Retinal pigment epithelial cell (primary cell): ENCODE measurements around the gene SDF4.

Experiments used
- DNase-seq: peaks from one replicate; pipeline ENCODE4 v3.0.0-alpha.2; 2010; ENCODE audit warnings: low read depth
- H3K4me3 ChIP-seq: 2 replicates; pipeline ENCODE4 v1.5.1; 2011; ENCODE audit warnings: mild to moderate bottlenecking, low read length, control low read depth, moderate library complexity
- TF ChIP-seq, protein P1 (sequence below): conservative IDR thresholded peaks from 2 replicates; pipeline ENCODE4 v1.5.1; 2011; ENCODE audit warnings: low read depth, low read length, control low read depth, inconsistent platforms

Gene SDF4

DNA sequence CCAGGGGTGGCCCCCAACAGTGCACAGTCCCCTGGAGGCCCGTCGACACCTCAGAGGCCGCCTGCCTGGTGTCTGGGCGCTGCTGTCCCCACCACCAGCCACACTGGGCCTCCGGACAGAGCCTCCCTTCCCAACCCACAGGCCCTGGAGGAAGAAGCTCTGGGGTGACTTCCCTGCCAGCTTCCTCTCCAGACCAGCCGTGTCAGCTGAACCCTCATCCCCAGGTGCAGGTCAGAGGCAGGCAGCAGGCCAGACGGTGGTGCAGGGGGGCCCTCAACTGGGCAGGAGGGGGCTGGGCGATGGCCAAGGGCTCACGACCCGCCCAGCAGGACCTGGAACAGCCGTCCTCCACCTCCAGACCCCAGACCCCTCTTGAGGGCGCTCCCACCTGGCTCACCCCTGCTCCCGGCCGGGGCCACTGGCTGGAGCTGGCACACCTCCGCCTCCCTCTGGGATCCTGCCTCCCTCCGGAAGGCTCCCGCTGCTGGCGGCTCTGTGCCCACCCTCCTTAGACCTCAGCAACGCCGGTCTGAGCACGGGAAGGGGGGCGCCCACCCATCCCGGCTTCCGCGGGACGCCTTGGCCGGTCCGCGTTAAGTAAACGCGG, 25.9 kb downstream of the SDF4 start:
- H3K4me3 ChIP-seq: peak overlapping the region; percentile 6
- no peak for DNase-seq
- TF ChIP-seq, protein P1, sequence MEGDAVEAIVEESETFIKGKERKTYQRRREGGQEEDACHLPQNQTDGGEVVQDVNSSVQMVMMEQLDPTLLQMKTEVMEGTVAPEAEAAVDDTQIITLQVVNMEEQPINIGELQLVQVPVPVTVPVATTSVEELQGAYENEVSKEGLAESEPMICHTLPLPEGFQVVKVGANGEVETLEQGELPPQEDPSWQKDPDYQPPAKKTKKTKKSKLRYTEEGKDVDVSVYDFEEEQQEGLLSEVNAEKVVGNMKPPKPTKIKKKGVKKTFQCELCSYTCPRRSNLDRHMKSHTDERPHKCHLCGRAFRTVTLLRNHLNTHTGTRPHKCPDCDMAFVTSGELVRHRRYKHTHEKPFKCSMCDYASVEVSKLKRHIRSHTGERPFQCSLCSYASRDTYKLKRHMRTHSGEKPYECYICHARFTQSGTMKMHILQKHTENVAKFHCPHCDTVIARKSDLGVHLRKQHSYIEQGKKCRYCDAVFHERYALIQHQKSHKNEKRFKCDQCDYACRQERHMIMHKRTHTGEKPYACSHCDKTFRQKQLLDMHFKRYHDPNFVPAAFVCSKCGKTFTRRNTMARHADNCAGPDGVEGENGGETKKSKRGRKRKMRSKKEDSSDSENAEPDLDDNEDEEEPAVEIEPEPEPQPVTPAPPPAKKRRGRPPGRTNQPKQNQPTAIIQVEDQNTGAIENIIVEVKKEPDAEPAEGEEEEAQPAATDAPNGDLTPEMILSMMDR: no peak

DNA sequence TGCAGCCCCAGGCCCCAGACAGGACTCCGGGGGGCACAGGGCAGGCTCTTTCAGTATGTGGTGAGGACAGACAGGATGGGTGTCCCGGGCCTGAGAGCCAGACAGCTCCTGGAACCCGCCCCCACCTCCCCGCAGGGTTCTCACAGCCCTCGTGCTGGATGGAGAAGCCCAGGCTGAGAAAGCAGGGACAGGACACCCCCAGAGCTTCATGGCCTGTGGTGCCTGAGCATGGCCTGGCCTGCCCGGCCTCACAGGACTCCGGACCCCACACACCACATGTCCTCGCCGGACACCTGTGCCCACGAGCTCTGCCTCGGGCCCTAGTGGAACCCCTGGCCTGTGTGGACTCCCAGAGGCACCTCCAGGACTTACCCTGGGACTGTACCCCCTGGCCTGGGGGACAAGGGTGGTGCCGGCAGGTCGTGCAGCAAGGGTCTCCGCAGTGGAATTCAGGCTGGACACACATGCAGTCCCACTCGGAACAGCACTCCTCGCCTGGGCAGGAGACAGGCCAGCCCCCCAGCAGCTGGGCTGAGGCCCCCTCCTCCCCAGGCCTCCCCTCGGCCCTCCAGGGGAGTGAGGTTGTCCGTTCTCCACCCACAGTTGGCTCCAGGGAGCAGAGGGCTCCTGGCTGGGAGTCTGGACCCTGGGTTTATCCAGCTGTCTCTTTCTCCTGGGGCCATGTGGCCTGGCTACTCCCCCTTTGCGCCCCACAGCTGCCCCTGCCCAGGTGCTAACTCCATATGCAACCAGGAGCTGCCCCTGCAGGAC, 26.6 kb downstream of the SDF4 start:
- no peak for DNase-seq
- TF ChIP-seq, protein P1: no peak
- no peak overlapping the region for H3K4me3 ChIP-seq

DNA sequence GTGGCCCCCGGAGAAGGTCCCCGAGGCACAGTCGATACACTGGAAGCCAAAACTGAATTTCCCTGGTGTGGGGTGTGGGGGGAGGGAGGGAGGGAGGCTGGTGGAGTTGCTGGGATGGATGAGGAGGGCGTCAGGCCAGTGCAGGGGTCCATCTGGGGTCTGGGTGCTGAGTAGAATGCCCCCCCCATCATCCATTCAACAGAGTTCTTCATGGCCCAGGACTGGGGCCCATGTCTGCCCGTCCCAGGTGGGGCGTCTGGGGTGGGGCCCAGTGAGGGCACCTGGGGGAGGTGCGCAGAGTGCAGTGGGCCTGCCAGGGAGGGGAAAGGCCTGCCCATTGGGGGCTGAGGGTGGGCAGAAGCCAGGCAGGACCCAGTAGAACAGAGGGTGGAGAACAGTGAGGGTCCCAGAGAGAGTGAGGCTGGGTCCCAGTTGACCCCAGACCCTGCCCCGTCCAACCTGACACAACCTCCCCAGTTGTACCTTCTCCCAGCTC, 27.3 kb downstream of the SDF4 start:
- H3K4me3 ChIP-seq: no peak overlapping the region
- TF ChIP-seq, protein P1: no peak
- no peak for DNase-seq

DNA sequence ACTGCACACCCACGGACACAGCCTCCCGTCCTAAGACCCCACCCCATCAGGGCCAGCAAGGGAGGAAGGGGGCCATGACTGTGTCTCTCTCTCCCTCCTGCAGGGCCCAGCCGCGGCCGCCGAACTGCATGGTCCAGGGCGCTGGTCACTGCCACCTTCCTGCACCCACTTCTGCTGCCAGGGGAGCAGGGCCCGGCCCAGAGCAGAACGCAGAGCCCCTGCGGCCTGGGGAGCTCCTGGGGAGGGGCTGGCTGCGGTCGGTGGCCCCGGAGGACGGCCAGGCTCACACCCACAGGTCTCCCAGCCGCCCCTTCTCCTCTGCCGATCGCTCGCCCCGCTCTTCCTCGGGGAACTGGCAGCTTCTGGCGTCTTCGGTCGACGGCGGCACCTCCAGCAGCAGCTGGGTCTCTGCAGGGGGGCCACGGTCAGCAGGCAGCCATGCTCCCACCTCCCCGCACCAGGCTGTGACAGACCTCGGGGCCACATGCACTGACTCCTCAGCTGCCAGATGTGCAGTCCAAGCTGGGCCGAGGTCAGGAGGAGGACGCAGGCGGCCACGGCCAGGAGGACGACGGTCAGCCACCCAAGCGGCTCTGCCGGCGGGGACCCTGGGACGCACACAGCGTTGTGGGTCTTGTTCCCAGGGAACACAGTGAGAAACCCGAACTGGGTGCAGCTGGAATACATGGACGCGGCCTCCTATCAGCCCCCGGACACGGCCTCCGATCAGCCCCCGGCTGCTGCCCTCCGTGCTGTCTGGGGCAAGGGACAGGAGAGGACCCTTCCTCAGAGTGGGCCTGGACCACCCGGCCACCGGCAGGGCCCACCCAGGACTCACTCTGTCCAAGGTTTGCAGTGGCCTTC, 28.0 kb downstream of the SDF4 start:
- TF ChIP-seq, protein P1: no peak
- DNase-seq: no peak
- H3K4me3 ChIP-seq: no peak overlapping the region

DNA sequence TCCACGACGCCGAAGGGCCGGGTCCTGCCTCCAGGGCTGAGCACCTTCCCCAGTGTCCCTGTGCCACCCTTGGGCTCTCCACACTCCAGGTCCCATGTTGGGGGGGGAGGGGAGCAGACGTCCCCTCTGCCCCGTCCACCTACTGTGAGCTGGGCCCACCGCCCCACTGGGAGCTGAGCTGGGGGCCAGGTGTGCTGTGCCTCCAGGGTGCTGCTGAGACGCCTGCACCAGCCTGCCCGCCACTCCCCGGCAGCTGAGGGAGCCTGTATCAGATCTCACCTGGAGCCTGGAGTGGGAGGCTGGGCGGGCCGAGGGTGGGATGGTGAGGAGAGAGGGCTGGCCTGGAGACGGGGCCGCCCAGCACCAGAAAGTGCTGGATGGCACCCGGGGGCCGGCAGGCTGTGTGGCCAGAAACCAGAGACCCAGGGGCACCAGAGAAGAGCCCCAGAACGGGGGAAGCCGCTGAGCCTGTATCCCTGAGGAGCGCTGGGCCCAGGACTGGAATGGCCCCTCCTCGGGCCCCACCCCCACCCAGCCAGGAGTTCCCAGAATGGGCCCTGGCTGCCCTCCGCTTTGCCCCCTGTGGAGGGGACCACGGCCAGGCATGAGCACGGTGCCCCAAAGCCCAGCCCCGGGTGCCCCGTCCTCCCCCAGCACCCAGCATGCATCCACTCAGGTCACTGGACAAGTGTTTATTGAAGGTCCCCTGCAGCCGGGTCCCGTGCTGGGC, 28.8 kb downstream of the SDF4 start:
- TF ChIP-seq, protein P1: no peak
- H3K4me3 ChIP-seq: no peak overlapping the region
- DNase-seq: no peak

DNA sequence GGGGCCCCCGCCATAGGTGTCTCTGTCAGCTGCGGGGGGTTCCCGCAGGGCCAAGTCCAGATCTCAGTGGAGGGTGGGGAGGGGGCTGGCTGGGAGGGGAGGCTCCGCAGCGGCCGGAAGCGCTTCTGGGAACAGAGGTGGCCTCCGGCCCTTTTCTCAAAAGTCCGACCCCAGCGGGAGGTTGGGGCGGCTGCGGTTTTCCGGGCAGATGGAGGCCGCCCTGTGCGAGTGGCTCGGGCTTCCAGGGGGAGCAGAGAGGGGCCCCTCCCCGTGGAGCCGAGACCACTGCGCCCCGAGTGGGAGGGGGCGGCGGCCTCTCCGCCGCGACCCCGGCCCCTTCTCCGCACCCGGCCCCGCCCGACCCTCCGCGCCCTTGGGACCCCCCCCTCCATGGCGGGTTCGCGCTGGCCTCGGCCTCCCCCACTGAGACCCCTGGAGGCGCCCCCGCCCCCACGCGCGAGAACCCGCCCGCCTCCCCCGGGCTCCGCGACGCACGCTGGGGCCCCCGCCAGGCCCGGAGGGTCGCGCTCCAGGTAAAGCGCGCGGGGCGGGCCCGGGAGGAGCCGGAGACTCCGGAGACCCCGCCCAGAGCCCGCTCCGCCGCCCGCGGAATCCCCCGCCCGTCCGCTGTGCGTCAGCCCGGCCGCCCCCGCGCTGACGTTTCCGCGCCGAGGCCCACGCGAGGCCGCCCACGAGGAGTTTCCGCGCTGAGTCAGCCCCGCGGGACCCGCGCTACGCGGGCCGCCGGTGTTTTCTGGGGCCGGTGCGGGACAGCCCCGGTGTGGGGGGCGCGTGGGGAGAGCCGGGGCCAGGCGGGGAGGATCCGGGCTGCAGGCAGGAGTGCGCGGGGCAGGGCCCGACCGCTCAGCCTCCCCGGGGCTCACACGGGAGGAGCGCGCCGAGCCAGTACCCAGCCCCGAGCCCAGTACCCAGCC, 30.7 kb downstream of the SDF4 start:
- TF ChIP-seq, protein P1: no peak
- DNase-seq: no peak
- no peak overlapping the region for H3K4me3 ChIP-seq
